Measurements from ENCODE around the gene NFKB2.

NFKB2 gene

DNA sequence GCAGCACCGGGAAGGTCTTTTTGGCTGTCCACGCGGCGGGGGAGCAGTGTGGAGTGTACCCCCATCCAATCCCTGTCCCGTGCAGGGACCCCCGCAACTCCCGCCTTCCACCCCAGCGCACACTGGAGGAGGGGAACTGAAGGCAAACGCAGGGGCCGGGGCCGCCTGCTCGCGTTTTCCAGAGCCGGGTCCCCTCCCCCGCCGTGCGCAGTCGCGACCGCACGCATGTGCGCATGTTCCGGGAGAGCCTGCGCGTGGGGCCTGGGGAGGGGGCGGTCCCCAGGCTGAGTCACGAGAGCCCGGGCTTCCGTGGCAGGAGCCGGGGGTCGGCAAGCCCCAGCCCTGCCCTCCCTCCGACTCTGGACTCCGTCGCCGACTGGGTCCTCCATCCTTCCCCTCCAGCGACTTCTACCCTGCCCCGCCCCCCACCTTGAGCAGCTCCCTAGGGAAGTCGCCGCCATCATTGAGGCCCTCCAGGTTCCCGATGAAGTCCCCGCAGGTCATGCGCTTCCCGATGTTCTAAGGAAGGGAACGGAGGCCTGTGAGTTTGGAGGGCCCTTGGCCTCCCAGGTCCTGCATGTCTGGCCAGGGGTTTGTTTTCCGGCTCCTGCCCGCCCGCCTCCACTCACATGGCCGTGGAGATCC, 15.0 kb downstream of the NFKB2 start:
- H3K4me3 ChIP-seq (ENCODE audit: low read depth in 1 of 2, low read length in 1 of 2) = no peak overlapping the region
- peaks cover 0 to 12% of the 10 kb centered on the region in 2 experiments for H3K4me1 ChIP-seq (ENCODE audit: control insufficient read depth in 1 of 2, insufficient read depth in 1 of 2, low read depth in 1 of 2, low read length in 1 of 2)
- no peak overlapping the region for H3K27ac ChIP-seq
- H3K9me3 ChIP-seq = no peaks in the 10 kb centered on the region
- H3K36me3 ChIP-seq = no peaks in the 10 kb centered on the region
- TF ChIP-seq, protein P1, sequence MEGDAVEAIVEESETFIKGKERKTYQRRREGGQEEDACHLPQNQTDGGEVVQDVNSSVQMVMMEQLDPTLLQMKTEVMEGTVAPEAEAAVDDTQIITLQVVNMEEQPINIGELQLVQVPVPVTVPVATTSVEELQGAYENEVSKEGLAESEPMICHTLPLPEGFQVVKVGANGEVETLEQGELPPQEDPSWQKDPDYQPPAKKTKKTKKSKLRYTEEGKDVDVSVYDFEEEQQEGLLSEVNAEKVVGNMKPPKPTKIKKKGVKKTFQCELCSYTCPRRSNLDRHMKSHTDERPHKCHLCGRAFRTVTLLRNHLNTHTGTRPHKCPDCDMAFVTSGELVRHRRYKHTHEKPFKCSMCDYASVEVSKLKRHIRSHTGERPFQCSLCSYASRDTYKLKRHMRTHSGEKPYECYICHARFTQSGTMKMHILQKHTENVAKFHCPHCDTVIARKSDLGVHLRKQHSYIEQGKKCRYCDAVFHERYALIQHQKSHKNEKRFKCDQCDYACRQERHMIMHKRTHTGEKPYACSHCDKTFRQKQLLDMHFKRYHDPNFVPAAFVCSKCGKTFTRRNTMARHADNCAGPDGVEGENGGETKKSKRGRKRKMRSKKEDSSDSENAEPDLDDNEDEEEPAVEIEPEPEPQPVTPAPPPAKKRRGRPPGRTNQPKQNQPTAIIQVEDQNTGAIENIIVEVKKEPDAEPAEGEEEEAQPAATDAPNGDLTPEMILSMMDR (IDR thresholded peaks at IDR 0.05) = no peak
- H3K27me3 ChIP-seq = peaks cover 97% of the 10 kb centered on the region

DNA sequence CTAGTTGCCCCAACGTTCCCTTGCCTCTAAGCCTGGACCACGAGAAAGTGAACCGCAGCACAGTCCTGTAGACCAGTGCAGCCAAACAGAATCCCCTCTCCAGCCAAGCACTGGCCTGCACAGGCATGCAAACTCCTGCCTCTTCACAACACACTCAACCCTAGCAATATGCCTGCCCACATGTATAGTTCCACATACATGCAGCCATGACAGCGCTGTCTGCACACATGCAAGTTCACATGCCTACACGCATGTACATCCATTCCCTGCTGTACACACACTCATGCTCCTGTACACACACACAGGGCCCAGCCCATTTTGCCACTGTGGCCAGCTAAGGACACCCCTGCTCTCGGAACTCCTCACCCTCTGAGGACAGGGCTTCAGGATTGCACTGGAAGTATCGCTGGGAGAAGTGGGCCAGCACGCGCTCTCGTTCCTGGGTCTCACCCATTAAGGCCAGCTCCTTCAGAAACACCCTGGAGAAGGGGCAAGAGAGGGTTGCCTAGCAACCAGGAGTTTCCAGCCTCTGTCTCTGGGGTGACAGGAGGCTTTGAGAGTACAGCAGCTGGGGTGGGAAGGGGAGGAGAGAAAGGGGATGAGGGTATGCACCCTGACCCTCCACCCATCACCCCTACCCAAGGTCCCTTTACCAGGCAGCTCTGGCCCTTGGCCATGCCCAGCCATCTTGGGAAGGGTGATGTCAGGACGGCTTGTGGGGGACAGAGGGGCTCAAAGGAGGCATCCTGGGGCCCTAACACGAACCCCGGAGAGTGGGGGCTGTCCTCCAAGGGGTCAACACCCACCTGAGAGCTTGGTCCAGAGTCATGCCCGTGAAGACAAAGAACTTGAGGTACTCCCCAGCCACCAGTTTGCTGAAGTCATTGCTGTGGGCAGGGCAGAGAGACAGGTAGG, 16.1 kb downstream of the NFKB2 start:
- Histone ChIP-seq H3K4me3 (ENCODE audit: low read depth in 1 of 2, low read length in 1 of 2) (no peak overlapping the region), H3K9me3 (no peaks in the 10 kb centered on the region), H3K4me1 (ENCODE audit: control insufficient read depth in 1 of 2, insufficient read depth in 1 of 2, low read depth in 1 of 2, low read length in 1 of 2) (peaks cover 0 to 12% of the 10 kb centered on the region in 2 experiments), H3K27ac (no peak overlapping the region), H3K27me3 (peaks cover 100% of the 10 kb centered on the region), H3K36me3 (no peaks in the 10 kb centered on the region)
- TF ChIP-seq, protein P1 (IDR thresholded peaks at IDR 0.05) = no peak

DNA sequence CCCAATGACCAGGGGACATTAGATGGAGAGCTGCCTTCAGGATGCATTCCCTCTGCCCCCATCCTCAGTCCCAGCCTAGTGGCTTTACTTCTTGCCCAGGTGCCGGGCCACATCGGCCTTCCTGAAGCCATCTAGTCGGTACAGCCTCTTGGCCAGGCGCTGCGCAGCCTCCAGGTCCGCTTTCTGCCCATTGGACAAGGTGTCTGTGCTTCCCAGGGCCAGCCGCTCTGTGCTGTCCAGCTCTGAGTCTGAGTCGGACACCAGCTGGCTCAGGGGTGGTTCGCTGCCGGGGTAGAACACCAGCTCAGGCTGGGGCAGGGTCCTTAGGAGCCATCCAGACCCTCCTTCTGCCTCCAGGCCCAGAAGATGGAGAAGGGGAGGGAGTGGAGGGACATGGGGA, 16.8 kb downstream of the NFKB2 start:
- peaks cover 0 to 12% of the 10 kb centered on the region in 2 experiments for H3K4me1 ChIP-seq (ENCODE audit: control insufficient read depth in 1 of 2, insufficient read depth in 1 of 2, low read depth in 1 of 2, low read length in 1 of 2)
- TF ChIP-seq, protein P1 (IDR thresholded peaks at IDR 0.05) = no peak
- no peak overlapping the region for H3K27ac ChIP-seq
- no peaks in the 10 kb centered on the region for H3K9me3 ChIP-seq
- H3K36me3 ChIP-seq = no peaks in the 10 kb centered on the region
- no peak overlapping the region for H3K4me3 ChIP-seq (ENCODE audit: low read depth in 1 of 2, low read length in 1 of 2)
- peaks cover 100% of the 10 kb centered on the region for H3K27me3 ChIP-seq

DNA sequence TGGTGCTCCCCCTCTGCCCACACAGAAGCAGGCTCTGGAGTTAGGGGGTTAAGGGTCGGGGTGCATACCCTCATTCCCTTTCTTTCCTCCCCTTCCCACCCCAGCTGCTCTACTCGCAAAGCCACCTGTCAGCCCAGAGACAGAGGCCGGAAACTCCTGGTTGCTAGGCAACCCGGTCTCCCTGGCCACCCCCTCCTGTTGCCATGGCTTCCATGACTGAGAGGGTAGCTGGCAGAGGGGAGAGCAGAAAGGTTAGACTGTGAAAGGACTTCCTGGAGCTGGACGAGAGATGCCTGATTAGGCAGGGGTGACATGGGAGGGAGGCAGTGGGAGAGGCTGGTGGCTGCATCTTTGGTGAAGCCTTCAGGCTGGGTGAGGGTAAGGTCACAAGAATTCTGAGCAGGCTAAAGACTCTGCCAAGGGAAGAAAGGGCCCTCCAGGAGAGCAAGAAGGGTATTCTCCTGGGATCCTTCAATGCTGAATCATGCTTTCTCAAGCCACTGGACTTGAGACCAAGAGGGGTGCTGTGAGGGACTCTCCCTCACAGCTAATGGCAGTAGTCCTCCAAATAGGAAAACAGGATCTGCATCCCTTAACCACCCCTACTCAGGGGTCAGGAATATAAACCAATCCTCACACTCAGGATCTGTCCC, 17.7 kb downstream of the NFKB2 start:
- Histone ChIP-seq H3K36me3 (no peaks in the 10 kb centered on the region), H3K27ac (no peak overlapping the region), H3K9me3 (no peaks in the 10 kb centered on the region), H3K4me3 (ENCODE audit: low read depth in 1 of 2, low read length in 1 of 2) (no peak overlapping the region), H3K4me1 (ENCODE audit: control insufficient read depth in 1 of 2, insufficient read depth in 1 of 2, low read depth in 1 of 2, low read length in 1 of 2) (peaks cover 0 to 12% of the 10 kb centered on the region in 2 experiments), H3K27me3 (peaks cover 100% of the 10 kb centered on the region)
- TF ChIP-seq, protein P1 (IDR thresholded peaks at IDR 0.05) = no peak

DNA sequence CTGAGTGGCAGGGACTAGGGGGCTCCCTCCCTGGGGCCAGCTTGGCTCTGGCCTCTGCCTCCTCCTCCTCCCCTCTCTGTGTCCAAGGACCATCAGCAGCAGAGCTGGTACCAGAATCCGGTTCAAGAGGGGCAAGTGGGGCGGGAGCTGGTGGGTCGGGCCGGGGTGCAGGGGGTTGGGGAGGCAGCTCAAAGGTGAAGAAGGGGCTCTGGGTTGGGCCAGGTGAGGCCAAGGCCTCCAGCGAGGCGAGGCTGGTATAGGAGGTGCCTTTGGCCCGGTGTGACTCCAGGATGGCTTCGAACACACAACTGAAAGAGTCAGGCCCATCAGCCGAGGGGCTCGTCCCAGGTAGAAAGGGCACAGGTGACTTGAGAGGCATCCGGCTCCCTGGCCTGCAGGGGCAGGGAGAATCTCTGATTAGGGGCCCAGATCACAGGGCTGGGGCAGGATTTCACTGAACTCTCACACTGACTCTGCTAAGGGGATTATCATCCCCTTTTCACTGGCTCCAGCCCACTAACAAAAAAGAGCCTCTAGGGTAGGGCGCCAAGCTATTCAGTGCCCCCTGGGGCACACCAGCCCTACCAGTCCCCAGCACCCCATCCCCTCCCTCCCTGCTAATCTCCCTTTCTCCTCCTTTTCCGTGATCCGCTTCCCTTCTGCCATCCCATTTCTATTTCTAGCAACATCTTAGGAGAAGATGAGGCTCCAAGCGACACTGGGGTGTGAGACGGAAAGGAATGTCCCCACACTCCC, 18.5 kb downstream of the NFKB2 start:
- peaks cover 100% of the 10 kb centered on the region for H3K27me3 ChIP-seq
- H3K4me1 ChIP-seq (ENCODE audit: control insufficient read depth in 1 of 2, insufficient read depth in 1 of 2, low read depth in 1 of 2, low read length in 1 of 2) = peaks cover 1 to 9% of the 10 kb centered on the region in 2 experiments
- H3K27ac ChIP-seq = no peak overlapping the region
- no peaks in the 10 kb centered on the region for H3K36me3 ChIP-seq
- no peak overlapping the region for H3K4me3 ChIP-seq (ENCODE audit: low read depth in 1 of 2, low read length in 1 of 2)
- no peaks in the 10 kb centered on the region for H3K9me3 ChIP-seq
- TF ChIP-seq, protein P1 (IDR thresholded peaks at IDR 0.05) = no peak

Measured in neutrophil (primary cell).